Measurements from ENCODE around the gene TCOF1.

DNA sequence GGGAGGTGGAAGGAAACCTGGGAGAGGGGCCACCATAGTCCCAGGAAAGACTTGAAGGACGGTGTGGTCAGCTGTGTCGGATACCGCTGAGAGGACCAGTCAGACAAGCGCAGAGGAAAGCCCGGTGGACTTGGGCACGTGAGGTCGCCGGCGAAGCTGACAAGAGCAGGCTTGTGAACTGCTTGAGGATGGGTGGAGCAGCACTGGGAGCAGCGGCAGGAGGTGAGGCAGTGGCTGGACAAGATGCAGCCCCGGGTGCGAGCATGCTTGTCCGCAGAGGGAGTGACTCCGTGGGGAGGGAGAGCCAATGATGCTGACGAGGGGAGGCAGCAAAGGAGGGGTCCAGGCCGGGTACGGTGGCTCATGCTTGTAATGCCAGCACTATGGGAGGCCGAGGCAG lies 73.6 kb downstream of the TCOF1 start:
- TF ChIP-seq, protein P1, sequence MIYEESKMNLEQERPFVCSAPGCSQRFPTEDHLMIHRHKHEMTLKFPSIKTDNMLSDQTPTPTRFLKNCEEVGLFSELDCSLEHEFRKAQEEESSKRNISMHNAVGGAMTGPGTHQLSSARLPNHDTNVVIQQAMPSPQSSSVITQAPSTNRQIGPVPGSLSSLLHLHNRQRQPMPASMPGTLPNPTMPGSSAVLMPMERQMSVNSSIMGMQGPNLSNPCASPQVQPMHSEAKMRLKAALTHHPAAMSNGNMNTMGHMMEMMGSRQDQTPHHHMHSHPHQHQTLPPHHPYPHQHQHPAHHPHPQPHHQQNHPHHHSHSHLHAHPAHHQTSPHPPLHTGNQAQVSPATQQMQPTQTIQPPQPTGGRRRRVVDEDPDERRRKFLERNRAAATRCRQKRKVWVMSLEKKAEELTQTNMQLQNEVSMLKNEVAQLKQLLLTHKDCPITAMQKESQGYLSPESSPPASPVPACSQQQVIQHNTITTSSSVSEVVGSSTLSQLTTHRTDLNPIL (CRISPR knock-in tag; IDR thresholded peaks at IDR 0.05; ENCODE audit: low read depth) = no peak
- TF ChIP-seq TOX (CRISPR knock-in tag; IDR thresholded peaks at IDR 0.05; ENCODE audit: borderline replicate concordance) = no peak
- TF ChIP-seq, protein P2, sequence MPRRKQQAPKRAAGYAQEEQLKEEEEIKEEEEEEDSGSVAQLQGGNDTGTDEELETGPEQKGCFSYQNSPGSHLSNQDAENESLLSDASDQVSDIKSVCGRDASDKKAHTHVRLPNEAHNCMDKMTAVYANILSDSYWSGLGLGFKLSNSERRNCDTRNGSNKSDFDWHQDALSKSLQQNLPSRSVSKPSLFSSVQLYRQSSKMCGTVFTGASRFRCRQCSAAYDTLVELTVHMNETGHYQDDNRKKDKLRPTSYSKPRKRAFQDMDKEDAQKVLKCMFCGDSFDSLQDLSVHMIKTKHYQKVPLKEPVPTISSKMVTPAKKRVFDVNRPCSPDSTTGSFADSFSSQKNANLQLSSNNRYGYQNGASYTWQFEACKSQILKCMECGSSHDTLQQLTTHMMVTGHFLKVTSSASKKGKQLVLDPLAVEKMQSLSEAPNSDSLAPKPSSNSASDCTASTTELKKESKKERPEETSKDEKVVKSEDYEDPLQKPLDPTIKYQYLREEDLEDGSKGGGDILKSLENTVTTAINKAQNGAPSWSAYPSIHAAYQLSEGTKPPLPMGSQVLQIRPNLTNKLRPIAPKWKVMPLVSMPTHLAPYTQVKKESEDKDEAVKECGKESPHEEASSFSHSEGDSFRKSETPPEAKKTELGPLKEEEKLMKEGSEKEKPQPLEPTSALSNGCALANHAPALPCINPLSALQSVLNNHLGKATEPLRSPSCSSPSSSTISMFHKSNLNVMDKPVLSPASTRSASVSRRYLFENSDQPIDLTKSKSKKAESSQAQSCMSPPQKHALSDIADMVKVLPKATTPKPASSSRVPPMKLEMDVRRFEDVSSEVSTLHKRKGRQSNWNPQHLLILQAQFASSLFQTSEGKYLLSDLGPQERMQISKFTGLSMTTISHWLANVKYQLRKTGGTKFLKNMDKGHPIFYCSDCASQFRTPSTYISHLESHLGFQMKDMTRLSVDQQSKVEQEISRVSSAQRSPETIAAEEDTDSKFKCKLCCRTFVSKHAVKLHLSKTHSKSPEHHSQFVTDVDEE (CRISPR knock-in tag; IDR thresholded peaks at IDR 0.05) = no peak
- TF ChIP-seq, protein P3, sequence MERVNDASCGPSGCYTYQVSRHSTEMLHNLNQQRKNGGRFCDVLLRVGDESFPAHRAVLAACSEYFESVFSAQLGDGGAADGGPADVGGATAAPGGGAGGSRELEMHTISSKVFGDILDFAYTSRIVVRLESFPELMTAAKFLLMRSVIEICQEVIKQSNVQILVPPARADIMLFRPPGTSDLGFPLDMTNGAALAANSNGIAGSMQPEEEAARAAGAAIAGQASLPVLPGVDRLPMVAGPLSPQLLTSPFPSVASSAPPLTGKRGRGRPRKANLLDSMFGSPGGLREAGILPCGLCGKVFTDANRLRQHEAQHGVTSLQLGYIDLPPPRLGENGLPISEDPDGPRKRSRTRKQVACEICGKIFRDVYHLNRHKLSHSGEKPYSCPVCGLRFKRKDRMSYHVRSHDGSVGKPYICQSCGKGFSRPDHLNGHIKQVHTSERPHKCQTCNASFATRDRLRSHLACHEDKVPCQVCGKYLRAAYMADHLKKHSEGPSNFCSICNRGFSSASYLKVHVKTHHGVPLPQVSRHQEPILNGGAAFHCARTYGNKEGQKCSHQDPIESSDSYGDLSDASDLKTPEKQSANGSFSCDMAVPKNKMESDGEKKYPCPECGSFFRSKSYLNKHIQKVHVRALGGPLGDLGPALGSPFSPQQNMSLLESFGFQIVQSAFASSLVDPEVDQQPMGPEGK (CRISPR knock-in tag; IDR thresholded peaks at IDR 0.05; ENCODE audit: borderline replicate concordance) = no peak
- TF ChIP-seq ZFP30 (CRISPR knock-in tag; IDR thresholded peaks at IDR 0.05) = no peak
- TF ChIP-seq RARB (CRISPR knock-in tag; IDR thresholded peaks at IDR 0.05) = no peak
- no peak for TF ChIP-seq ISL1 (CRISPR knock-in tag; IDR thresholded peaks at IDR 0.05)
- TF ChIP-seq ARNTL (CRISPR knock-in tag; IDR thresholded peaks at IDR 0.05; ENCODE audit: borderline replicate concordance, low read depth) = no peak
- TF ChIP-seq, protein P4, sequence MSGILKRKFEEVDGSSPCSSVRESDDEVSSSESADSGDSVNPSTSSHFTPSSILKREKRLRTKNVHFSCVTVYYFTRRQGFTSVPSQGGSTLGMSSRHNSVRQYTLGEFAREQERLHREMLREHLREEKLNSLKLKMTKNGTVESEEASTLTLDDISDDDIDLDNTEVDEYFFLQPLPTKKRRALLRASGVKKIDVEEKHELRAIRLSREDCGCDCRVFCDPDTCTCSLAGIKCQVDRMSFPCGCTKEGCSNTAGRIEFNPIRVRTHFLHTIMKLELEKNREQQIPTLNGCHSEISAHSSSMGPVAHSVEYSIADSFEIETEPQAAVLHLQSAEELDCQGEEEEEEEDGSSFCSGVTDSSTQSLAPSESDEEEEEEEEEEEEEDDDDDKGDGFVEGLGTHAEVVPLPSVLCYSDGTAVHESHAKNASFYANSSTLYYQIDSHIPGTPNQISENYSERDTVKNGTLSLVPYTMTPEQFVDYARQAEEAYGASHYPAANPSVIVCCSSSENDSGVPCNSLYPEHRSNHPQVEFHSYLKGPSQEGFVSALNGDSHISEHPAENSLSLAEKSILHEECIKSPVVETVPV (CRISPR knock-in tag; IDR thresholded peaks at IDR 0.05) = no peak
